Keratinocyte (primary cell): ENCODE data around the gene CALY. TPM values are rescaled to one million over a fixed set of nuclear protein-coding genes. Genes with fewer than 3 reads are reported as not detected.

ENCODE experiments used
- DNase-seq: peaks from one replicate; pipeline ENCODE4 v3.0.0-alpha.2; 2011; ENCODE audit warnings: low read depth, missing footprints, low spot score
- FAIRE-seq: peaks from 2 replicates; lab custom pipeline; 2011; peaks lifted over from hg19 to GRCh38; lab: Jason Lieb, UNC
- H2AFZ ChIP-seq: 2 replicates; pipeline ENCODE4 v1.6.0; 2012; ENCODE audit warnings: low read length, control low read depth, inconsistent platforms; ENCODE audit not compliant: control insufficient read depth
- H3K27ac ChIP-seq: 2 replicates; pipeline ENCODE4 v1.5.1; 2011; ENCODE audit warnings: low read length; ENCODE audit not compliant: control insufficient read depth, insufficient read depth
- H3K27me3 ChIP-seq: 3 replicates; pipeline ENCODE4 v1.6.0; 2011; ENCODE audit warnings: low read length; ENCODE audit not compliant: control insufficient read depth, insufficient read depth; ENCODE audit errors: extremely low read depth
- H3K36me3 ChIP-seq, 2 experiments: 2 replicates in 1 of 2; 3 replicates in 1 of 2; pipeline ENCODE4 v1.5.1; 2011; ENCODE audit warnings: low read length in 2 of 2, mild to moderate bottlenecking in 1 of 2; ENCODE audit not compliant: control insufficient read depth in 2 of 2, insufficient read depth in 2 of 2; ENCODE audit errors: extremely low read depth in 1 of 2
- H3K4me1 ChIP-seq: 3 replicates; pipeline ENCODE4 v1.5.1; 2011; ENCODE audit warnings: low read length; ENCODE audit not compliant: control insufficient read depth, insufficient read depth; ENCODE audit errors: extremely low read depth
- H3K4me2 ChIP-seq: 3 replicates; pipeline ENCODE4 v1.6.0; 2011; ENCODE audit warnings: low read depth, low read length; ENCODE audit not compliant: control insufficient read depth, insufficient read depth; ENCODE audit errors: extremely low read depth
- H3K4me3 ChIP-seq, 3 experiments: fragments of 200-600 bp in 1 of 3; sonication (generic) in 1 of 3; 2 replicates in 2 of 3; 3 replicates in 1 of 3; pipeline ENCODE4 v1.5.1; 2011 to 2016; ENCODE audit warnings: low read length in 3 of 3, mild to moderate bottlenecking in 3 of 3, control low read depth in 2 of 3, inconsistent platforms in 1 of 3, low read depth in 1 of 3, mixed read lengths in 1 of 3, mixed run types in 1 of 3, moderate library complexity in 1 of 3; ENCODE audit not compliant: control insufficient read depth in 2 of 3, insufficient read depth in 2 of 3; ENCODE audit errors: extremely low read depth in 1 of 3
- H3K79me2 ChIP-seq: 2 replicates; pipeline ENCODE4 v1.6.0; 2012; ENCODE audit warnings: low read length; ENCODE audit not compliant: control insufficient read depth, insufficient read depth
- H3K9ac ChIP-seq: 3 replicates; pipeline ENCODE4 v1.6.0; 2011; ENCODE audit warnings: low read length; ENCODE audit not compliant: control insufficient read depth, insufficient read depth; ENCODE audit errors: extremely low read depth
- H3K9me1 ChIP-seq: 3 replicates; pipeline ENCODE4 v1.6.0; 2011; ENCODE audit warnings: low read length; ENCODE audit not compliant: control insufficient read depth, insufficient read depth; ENCODE audit errors: extremely low read depth
- H3K9me3 ChIP-seq: 2 replicates; pipeline ENCODE4 v1.5.1; 2012; ENCODE audit warnings: low read depth, low read length; ENCODE audit not compliant: control insufficient read depth
- H4K20me1 ChIP-seq: 3 replicates; pipeline ENCODE4 v1.6.0; 2011; ENCODE audit warnings: low read length; ENCODE audit not compliant: control insufficient read depth, insufficient read depth; ENCODE audit errors: extremely low read depth
- EZH2 ChIP-seq: IDR thresholded peaks from one replicate; pipeline ENCODE4 v1.6.1; 2012; ENCODE audit warnings: inconsistent platforms, mild to moderate bottlenecking, low read length, moderate library complexity
- dilution Hi-C: fragments of 300-500 bp; cut with MboI; formaldehyde crosslinking; loops from one replicate; pipeline ENCODE4 v1.7.0; 2020; ENCODE audit warnings: low sequenced_read_pairs; ENCODE audit not compliant: extremely low pct_ligation_motif_present
- polyA plus RNA-seq, 5 experiments: library from polyadenylated mRNA; depleted of rRNA in 3 of 5; stranded (reverse) in 3 of 5; stranded (forward) in 1 of 5; unstranded in 1 of 5; fragments of >200 nt; gene quantifications; 1 replicate in 1 of 5; 2 replicates in 3 of 5; 3 replicates in 1 of 5; pipeline versions ENCODE4 v1.2.1 to v1.2.3, GENCODE V29; 2011 to 2012; ENCODE audit warnings: missing spikeins in 2 of 5, low read depth in 1 of 5, low replicate concordance in 1 of 5
- TF ChIP-seq, protein P1 (sequence below), 3 experiments: IDR thresholded peaks in 1 of 3; conservative IDR thresholded peaks in 1 of 3; optimal IDR thresholded peaks in 1 of 3; 2 replicates in 2 of 3; 3 replicates in 1 of 3; pipeline versions ENCODE3 to v1.5.1; 2011; ENCODE audit warnings: low read length in 3 of 3, mild to moderate bottlenecking in 3 of 3, moderate library complexity in 2 of 3, control low read depth in 1 of 3, inconsistent platforms in 1 of 3; ENCODE audit not compliant: insufficient read depth in 2 of 3; ENCODE audit errors: extremely low read depth in 1 of 3

CALY gene
- polyA plus RNA-seq, 1 donor (not counting 4 experiments of a cell fraction or from before 2014, with no cell fraction given): not detected

DNA sequence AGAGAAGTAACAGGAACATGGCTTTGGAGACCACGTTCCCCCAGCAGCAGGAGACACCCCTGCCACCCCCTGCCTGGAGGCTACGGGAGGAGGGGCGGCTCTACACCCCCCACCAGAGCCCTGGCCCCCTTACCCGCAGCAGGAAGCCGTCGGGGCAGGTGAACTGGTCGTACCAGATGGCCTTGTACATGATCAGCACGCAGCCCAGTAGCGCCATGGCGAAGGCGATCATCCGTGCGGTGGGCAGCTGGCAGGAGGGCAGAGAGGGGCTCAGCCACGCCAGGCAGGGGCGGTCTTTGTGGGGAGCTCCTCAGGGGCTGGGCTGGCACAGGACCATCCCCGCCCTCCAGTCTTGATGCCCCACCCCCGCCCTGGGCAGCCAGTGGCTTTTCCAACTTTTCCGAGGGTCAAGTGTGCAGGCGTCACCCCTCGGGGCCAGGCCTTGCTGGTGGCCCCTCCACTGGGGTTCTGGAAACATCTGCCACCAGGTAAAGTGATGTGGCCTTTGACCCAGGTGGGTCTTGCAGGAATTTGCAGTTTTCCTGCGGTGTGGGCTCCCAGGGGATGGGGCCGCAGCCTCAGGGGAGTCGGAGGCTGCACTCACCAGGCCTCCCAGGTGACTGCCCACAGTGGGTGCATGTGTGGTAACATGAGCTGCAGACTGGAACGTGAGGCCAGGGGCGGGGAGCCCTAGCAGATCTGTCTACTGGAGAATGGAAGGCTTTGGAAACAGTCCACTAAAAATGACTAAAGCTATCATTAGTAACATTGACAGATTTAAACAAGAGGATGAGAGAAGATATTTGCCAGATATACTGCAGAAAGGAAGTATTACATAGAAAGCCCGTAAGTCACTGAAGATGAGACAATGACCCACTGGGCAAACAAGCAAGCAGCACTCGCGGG is 9.7 kb downstream of the CALY start:
- H3K4me3 ChIP-seq: no peak overlapping the region
- peaks cover 51% of the 10 kb centered on the region for H3K27me3 ChIP-seq
- no peak for FAIRE-seq
- H3K79me2 ChIP-seq: no peaks in the 10 kb centered on the region
- H2AFZ ChIP-seq: no peak overlapping the region
- peak; percentile 27 for TF ChIP-seq EZH2
- TF ChIP-seq, protein P1, sequence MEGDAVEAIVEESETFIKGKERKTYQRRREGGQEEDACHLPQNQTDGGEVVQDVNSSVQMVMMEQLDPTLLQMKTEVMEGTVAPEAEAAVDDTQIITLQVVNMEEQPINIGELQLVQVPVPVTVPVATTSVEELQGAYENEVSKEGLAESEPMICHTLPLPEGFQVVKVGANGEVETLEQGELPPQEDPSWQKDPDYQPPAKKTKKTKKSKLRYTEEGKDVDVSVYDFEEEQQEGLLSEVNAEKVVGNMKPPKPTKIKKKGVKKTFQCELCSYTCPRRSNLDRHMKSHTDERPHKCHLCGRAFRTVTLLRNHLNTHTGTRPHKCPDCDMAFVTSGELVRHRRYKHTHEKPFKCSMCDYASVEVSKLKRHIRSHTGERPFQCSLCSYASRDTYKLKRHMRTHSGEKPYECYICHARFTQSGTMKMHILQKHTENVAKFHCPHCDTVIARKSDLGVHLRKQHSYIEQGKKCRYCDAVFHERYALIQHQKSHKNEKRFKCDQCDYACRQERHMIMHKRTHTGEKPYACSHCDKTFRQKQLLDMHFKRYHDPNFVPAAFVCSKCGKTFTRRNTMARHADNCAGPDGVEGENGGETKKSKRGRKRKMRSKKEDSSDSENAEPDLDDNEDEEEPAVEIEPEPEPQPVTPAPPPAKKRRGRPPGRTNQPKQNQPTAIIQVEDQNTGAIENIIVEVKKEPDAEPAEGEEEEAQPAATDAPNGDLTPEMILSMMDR (optimal IDR thresholded peaks at IDR 0.05 in 1 of 3, IDR thresholded peaks at IDR 0.05 in 1 of 3, conservative IDR thresholded peaks at IDR 0.05 in 1 of 3; ENCODE audit: extremely low read depth in 1 of 3, insufficient read depth in 2 of 3, low read length in 3 of 3): no peak
- H3K27ac ChIP-seq: no peak overlapping the region
- H3K9me3 ChIP-seq: no peaks in the 10 kb centered on the region
- H3K9me1 ChIP-seq: no peaks in the 10 kb centered on the region
- peaks cover 8% of the 10 kb centered on the region for H3K4me1 ChIP-seq
- no peaks in the 10 kb centered on the region for H3K36me3 ChIP-seq
- DNase-seq: no peak
- no peak overlapping the region for H3K4me2 ChIP-seq
- H4K20me1 ChIP-seq: no peaks in the 10 kb centered on the region
- no peak overlapping the region for H3K9ac ChIP-seq
- dilution Hi-C loops: no loop called here

DNA sequence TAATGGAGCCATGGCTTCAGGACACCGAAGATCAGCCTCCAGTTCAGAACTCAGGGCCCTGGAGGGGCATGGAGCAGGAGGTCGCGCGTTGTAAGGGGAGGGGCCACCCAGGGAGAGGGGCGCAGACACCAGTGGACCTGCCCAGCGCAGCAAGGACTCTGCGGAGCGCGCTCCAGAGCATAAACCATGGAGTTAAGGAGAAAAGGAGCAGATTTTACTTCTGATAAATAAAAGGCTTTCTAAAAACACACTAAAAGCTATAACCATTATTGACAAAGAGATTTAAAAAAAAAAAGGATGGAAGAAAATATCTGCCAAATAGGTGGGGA is 10.5 kb downstream of the CALY start:
- H2AFZ ChIP-seq: no peak overlapping the region
- H3K9me3 ChIP-seq: no peaks in the 10 kb centered on the region
- peaks cover 50% of the 10 kb centered on the region for H3K27me3 ChIP-seq
- FAIRE-seq (no peak), DNase-seq (no peak)
- no peaks in the 10 kb centered on the region for H3K36me3 ChIP-seq
- H3K27ac ChIP-seq: no peak overlapping the region
- TF ChIP-seq EZH2: peak; percentile 78
- TF ChIP-seq, protein P1 (optimal IDR thresholded peaks at IDR 0.05 in 1 of 3, IDR thresholded peaks at IDR 0.05 in 1 of 3, conservative IDR thresholded peaks at IDR 0.05 in 1 of 3; ENCODE audit: extremely low read depth in 1 of 3, insufficient read depth in 2 of 3, low read length in 3 of 3): no peak
- H3K9me1 ChIP-seq: no peaks in the 10 kb centered on the region
- H4K20me1 ChIP-seq: no peaks in the 10 kb centered on the region
- H3K79me2 ChIP-seq: no peaks in the 10 kb centered on the region
- peak overlapping the region; percentile 62 for H3K4me2 ChIP-seq
- dilution Hi-C loops: no loop called here
- peaks cover 8% of the 10 kb centered on the region for H3K4me1 ChIP-seq
- H3K9ac ChIP-seq: no peak overlapping the region
- no peak overlapping the region for H3K4me3 ChIP-seq
